CD4-positive, alpha-beta T cell treated with Interferon gamma for 1 hour (primary cell): ENCODE results near the gene ZBED1.
A peak's percentile ranks its signal among the peaks of the same experiment; 100 is the strongest.
"Not testable (repeated sequence)": the region's sequence is repeated elsewhere in the genome, so short reads cannot be mapped to it uniquely, and the experiment has no call there.

Experiments used
- DNase-seq: peaks from one replicate; pipeline ENCODE4 v3.0.0-alpha.2; 2020

The ZBED1 gene

DNA sequence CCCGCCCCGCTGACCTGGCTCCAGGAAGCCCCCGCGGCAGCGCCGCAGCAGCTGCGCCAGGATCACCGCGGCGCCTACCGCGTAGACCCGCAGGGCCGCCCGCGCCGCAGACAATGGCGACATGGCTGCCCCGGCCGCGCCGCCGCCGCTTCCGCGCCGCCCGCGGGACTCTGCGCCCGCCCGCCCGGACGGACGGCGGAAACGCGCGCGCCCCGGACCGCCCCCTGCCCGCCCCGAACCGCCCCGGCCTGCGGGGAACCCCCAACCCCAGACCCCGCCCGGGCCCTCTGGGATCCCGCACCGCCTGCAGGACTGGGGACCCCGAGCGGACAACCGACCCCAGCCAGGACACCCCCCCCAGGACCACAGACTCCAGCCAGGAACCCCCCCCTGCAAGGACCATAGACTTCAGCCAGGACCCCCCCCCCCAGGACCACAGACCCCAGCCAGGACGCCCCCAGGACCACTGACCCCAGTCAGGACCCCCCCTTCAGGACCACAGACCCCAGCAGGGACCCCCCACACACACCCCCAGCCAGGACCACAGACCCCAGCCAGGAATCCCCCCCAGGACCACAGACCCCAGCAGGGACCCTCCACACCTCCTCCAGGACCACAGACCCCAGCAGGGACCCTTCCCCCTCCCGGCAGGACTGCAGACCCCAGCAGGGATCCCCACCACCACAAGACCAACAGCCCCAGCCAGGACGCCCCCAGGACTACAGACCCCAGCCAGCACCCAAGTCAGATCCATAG lies at the start of gene ZBED1, which contains the start of gene DHRSX:
ZBED1 (minus strand) TSS at position 174 of the 756 bp plus-strand sequence. CDS start 10,257 bp downstream, outside the sequence.
DHRSX (minus strand) TSS at position 174 of the 756 bp plus-strand sequence; CDS start at position 123, 51 bp downstream.
- DNase-seq, result peak; percentile 55

DNA sequence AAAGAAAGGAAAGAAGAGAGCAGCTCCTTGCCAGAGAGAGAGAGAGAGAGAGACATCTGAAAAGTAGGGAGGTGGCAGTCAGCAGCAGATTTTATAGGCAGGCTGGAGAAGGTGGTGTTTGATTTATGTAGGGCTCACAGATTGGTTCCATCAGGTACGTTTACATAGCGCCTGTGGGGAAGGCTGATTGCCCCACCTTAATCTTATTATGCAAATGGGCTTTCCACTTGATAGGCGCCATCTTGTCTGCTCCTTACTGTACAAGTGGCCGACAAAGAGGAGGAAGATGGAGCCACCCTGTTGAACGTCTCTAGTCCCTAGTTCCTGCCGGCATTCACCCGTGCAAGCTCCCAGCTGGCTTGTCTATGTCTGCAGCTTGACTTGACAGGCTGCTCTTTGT lies 49.1 kb upstream of the ZBED1 start:
- no peak for DNase-seq

- no peak for DNase-seq
Observed at GRCh38 chrX:2548711-2549423, 48.1 kb upstream of the ZBED1 start.

DNA sequence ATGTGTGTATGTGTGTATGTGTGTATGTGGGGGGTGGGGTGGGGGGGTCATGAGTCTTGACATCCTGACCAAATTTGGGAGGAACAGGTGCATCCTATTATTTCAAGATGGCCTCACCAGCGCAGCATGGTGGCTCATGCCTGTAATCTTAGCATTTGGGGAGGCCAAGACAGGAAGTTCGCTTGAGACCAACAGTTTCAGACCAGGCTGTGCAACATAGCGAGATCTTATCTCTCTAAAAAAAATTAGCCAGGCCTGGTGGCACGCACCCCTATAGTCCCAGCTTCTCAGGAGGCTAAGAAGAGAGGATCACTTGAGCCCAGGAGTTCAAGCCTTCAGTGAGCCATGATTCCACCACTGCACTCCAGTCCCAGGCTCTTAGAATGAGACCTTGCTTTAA lies 47.0 kb upstream of the ZBED1 start:
- DNase-seq, result no peak

GRCh38 chrX:2546496-2546895 lies 45.7 kb upstream of the ZBED1 start:
- DNase-seq, result no peak

DNA sequence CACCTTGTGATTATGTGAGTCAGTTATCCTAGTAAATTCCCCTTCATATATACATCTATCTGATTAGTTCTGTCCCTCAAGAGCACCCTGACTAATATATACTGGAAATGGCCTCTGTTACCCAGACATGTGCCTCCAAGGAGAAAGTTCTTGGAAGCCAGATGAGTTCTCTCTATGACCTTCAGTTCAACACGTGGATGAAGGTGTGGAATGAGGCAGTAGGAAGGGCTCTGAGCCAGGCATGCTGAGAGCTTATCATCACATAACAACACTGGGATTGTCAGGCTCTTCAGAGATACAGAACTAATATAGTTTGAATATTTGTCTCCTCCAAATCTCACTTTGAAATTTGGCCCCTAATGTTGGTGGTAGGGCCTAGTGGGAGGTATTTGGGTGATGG lies 44.4 kb upstream of the ZBED1 start:
- no peak for DNase-seq

- no peak for DNase-seq
Observed at GRCh38 chrX:2542826-2543521, 42.2 kb upstream of the ZBED1 start.

DNA sequence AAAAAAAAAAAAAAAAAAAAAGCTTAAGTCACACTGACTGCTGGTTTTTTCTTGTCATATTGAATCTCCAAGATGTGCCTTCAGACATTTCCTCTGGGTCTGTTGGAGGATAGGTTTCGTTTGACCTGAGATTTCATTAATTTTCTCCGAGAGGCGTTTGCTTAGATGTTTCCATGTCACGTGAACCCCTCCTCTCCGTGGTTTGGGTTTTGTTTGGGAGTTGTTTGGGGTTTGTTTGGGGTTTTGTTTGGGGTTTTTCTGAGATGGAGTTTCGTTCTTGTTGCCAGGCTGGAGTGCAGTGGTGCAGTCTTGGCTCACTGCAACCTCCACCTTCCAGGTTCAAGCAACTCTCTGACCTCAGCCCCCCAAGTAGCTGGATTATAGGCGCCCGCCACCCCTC lies 40.8 kb upstream of the ZBED1 start:
- DNase-seq, result no peak

- DNase-seq, result no peak
Observed at GRCh38 chrX:2540426-2540947, 39.7 kb upstream of the ZBED1 start.

DNA sequence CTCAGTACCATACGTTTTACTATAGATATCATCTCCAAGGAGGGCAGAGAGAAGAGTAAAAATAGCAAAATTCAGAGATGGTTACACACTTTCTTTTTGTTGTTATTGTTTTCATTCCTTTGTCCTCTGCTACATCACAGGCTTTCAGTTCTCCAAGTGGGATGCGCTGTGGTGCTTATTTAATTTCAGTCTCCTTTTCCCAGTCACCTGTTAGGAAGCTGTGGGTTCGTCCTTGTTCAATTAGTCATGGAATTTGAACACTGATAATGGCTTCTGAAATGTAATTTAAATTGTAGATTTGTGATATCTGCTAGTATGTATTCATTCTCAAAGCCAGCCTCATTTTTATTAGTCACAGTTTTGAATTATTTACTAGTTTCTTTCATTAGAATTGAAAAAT lies 38.8 kb upstream of the ZBED1 start:
- no peak for DNase-seq

DNA sequence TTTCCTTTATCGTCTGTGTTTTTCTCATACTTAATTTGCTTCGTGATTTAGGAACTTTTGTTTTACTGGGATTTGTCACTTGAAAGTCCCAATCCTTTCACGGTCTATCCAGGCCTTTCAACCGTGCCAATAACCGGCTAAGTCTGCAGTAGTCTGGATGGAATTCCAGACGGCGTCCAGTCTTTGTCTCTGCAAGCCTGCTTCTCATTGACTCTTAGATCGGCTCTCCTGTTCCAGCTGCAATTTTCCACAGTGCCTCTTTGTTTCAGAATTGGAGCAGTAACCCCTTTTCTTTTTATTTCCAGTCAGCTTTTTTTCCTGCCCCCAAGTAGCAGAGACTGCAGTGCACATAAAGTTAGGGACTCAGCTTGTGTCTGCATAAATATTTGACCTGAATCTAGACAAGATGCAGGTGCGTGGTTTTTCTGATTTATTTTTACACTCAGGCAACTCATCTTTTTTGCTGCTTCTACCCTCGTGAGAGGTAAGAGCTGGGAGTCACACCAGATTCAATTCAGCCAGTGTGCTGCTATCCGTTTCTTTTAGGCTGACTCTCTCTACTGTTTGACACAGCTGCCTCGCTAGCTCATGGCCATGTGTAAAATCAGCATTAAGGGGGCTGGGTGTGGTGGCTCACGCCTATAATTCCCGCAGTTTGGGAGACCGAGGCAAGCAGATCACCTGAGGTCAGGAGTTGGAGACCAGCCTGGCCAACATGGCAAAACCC lies 37.4 kb upstream of the ZBED1 start:
- DNase-seq, result no peak

GRCh38 chrX:2536974-2537373 lies 36.2 kb upstream of the ZBED1 start:
- no peak for DNase-seq

DNA sequence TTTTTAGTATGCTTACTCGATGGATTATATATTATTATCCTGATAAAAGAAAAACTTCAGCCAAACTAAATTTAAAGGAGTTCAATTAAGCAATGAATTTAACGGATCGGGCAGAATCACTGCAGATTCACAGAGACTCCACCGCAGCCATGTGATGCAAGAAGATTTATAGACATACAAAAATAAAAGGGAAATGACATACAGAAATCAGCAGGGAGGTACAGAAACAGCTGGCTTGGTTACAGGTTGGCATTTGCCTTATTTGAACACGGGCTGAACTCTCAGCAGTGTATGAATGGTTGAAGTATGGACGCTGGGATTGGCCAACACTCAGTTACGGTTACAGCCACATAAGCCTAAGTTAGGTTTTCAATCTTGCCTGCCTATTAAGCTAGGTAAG lies 35.4 kb upstream of the ZBED1 start:
- DNase-seq, result no peak

DNA sequence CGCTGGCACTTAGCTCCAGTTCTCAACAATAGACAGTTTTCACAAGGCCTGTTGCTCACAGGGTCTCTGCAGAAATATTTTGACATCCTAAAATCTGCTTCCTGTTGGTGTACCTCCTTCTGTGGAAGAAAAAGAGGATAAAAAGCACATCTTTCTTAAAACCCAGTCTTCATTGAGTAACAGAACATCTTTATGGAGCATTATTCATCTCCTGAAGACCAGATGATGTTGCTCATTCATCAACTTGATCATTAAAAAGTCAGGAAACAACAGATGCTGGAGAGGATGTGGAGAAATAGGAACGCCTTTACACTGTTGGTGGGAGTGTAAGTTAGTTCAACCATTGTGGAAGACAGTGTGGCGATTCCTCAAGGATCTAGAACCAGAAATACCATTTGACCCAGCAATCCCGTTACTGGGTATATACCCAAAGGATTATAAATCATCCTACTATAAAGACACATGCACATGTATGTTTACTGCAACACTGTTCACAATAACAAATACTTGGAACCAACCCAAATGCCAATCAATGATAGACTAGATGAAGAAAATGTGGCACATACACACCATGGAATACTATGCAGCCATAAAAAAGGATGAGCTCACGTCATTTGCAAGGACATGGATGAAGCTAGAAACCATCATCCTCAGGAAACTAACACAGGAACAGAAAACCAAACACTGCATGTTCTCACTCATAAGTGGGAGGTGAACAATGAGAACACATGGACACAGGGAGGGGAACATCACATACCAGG lies 33.7 kb upstream of the ZBED1 start:
- DNase-seq, result not testable (repeated sequence)

DNA sequence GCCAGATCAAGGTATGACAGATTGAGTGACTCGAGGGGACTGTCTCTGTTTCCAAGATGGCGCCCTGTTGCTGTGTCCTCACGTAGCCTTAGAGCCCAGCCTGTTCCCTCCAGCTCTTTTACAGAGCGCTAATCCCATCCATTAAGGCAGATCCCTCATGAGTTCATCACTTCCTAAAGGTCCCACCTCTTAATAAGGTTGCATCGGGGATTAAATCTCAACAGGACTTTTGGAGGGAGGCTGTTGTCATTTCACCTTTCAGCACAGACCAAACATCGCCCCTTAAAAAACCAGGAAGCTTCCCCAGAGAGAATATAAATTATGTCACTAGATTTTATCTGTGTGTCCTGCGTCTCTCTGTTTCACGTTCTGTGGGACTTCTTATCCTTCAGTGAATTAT lies 32.6 kb upstream of the ZBED1 start:
- no peak for DNase-seq

DNA sequence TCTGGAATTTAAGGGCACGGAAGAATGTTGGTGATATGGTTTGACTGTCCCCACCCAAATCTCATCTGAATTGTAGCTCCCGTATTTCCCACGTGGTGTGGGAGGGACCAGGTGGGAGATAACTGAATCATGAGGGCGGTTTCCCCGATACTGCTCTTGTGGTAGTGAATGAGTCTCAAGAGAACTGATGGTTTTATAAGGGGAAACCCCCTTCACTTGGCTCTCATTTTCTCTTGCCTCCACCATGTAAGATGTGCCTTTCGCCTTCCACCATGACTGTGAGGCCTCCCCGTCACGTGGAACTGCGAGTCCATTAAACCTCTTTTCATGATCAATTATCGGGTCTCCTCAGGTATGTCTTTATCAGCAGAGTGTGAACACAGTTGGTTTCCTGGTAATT lies 25.6 kb upstream of the ZBED1 start:
- no peak for DNase-seq

GRCh38 chrX:2523911-2524310 lies 23.1 kb upstream of the ZBED1 start:
- no peak for DNase-seq

- no peak for DNase-seq
Observed at GRCh38 chrX:2521927-2522386, 21.2 kb upstream of the ZBED1 start.

GRCh38 chrX:2521092-2521926 lies 20.5 kb upstream of the ZBED1 start:
- DNase-seq, result peak; percentile 57

- no peak for DNase-seq
Observed at GRCh38 chrX:2520539-2520938, 19.8 kb upstream of the ZBED1 start.

DNA sequence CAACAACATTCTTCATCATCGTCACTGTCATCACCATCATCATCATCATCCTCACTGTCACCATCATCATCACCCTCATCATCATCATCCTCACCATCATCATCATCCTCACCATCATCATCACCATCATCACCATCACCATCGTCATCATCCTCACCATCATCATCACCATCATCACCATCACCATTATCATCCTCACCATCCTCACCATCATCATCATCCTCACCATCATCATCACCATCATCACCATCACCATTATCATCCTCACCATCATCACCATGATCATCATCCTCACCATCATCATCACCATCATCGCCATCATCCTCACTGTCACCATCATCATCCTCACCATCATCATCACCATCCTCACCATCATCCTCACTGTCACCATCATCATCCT lies 18.9 kb upstream of the ZBED1 start:
- DNase-seq, result not testable (repeated sequence)
